B cell (primary cell): ENCODE results near the gene DMKN. TPM values are rescaled to one million over a fixed set of nuclear protein-coding genes. Genes with fewer than 3 reads are reported as not detected.

ENCODE experiments used
- ATAC-seq: fragments of 200-7000 bp; cut with Tn5 transposase; one replicate; pipeline ENCODE4 v1.10.0; 2021; ENCODE audit warnings: low read depth, mild to moderate bottlenecking, moderate number of reproducible peaks, moderate library complexity
- CTCF ChIA-PET: fragments of 350-600 bp; sonication (Branson Sonifier 250); formaldehyde crosslinking; loops from one replicate; lab custom pipeline; 2021; ENCODE audit warnings: antibody characterized with exemption, inconsistent platforms; lab: Charles Lee
- POLR2A ChIA-PET: fragments of 350-600 bp; sonication (Branson Sonifier 250); formaldehyde crosslinking; loops from one replicate; lab custom pipeline; 2021; ENCODE audit warnings: antibody characterized with exemption; lab: Charles Lee
- DNase-seq: peaks from one replicate; pipeline ENCODE4 v3.0.0; 2013
- H2AFZ ChIP-seq: 2 replicates; pipeline ENCODE4 v1.6.1; 2012; ENCODE audit warnings: mild to moderate bottlenecking, low read depth, low read length; ENCODE audit not compliant: insufficient read depth, poor library complexity, severe bottlenecking
- H3K27ac ChIP-seq, 2 donors: 1 replicate in 1 of 2; 2 replicates in 1 of 2; pipeline ENCODE4 v1.5.1; 2012 to 2013; ENCODE audit warnings: low read length in 2 of 2, mild to moderate bottlenecking in 2 of 2, moderate library complexity in 1 of 2
- H3K27me3 ChIP-seq, 4 experiments: fragments of 200-600 bp in 1 of 4; sonication (generic) in 1 of 4; replicated peaks in 1 of 4; 1 replicate in 2 of 4; 2 replicates in 2 of 4; pipeline versions ENCODE4 v1.6.1 to v1.7.0; 2013 to 2016; ENCODE audit warnings: low read length in 3 of 4, mild to moderate bottlenecking in 2 of 4, mixed read lengths in 1 of 4, moderate library complexity in 1 of 4; ENCODE audit not compliant: insufficient read depth in 4 of 4, control insufficient read depth in 3 of 4; ENCODE audit errors: control extremely low read depth in 1 of 4
- H3K36me3 ChIP-seq, 2 experiments: replicated peaks in 1 of 2; 1 replicate in 1 of 2; 2 replicates in 1 of 2; pipeline versions ENCODE4 v1.6.1 to v1.7.1; 2013; ENCODE audit warnings: low read length in 1 of 2; ENCODE audit not compliant: insufficient read depth in 2 of 2, control insufficient read depth in 1 of 2; ENCODE audit errors: control extremely low read depth in 1 of 2, extremely low read depth in 1 of 2
- H3K4me1 ChIP-seq, 2 donors: fragments of 200-600 bp in 1 of 2; sonication (generic) in 1 of 2; 1 replicate in 1 of 2; 2 replicates in 1 of 2; pipeline versions ENCODE4 v1.5.1 to v1.6.1; 2013 to 2017; ENCODE audit warnings: low read length in 2 of 2; ENCODE audit not compliant: control insufficient read depth in 2 of 2, insufficient read depth in 2 of 2
- H3K4me2 ChIP-seq: replicated peaks from 2 replicates; pipeline ENCODE3; 2012; ENCODE audit warnings: mild to moderate bottlenecking, low read depth, low read length; ENCODE audit not compliant: poor library complexity, severe bottlenecking
- H3K4me3 ChIP-seq, 5 experiments: fragments of 200-600 bp in 1 of 5; sonication (generic) in 1 of 5; 1 replicate in 3 of 5; 2 replicates in 2 of 5; pipeline versions ENCODE4 v1.5.1 to v1.7.0; 2011 to 2016; ENCODE audit warnings: low read length in 4 of 5, mild to moderate bottlenecking in 4 of 5, low read depth in 2 of 5, control low read depth in 1 of 5, moderate library complexity in 1 of 5; ENCODE audit not compliant: insufficient read depth in 1 of 5; ENCODE audit errors: control extremely low read depth in 1 of 5, extremely low read depth in 1 of 5
- H3K79me2 ChIP-seq: fragments of 200-600 bp; sonication (generic); one replicate; pipeline ENCODE4 v1.6.0; 2016; ENCODE audit warnings: low read length; ENCODE audit not compliant: control insufficient read depth, insufficient read depth
- H3K9ac ChIP-seq: fragments of 200-600 bp; sonication (generic); 2 replicates; pipeline ENCODE4 v1.6.1; 2017; ENCODE audit warnings: mild to moderate bottlenecking, low read length, moderate library complexity
- H3K9me3 ChIP-seq, 3 donors: one replicate each; pipeline versions ENCODE4 v1.6.1 to v1.7.1; 2013; ENCODE audit warnings: low read length in 2 of 3; ENCODE audit not compliant: control insufficient read depth in 2 of 3, insufficient read depth in 1 of 3; ENCODE audit errors: control extremely low read depth in 1 of 3
- H4K20me1 ChIP-seq: 2 replicates; pipeline ENCODE4 v1.6.0; 2012; ENCODE audit warnings: mild to moderate bottlenecking, low read length; ENCODE audit not compliant: insufficient read depth, control insufficient read depth, poor library complexity, severe bottlenecking
- H3K27ac Mint-ChIP-seq: one replicate; pipeline ENCODE4 v1.8.0; 2021; ENCODE audit warnings: mixed read lengths
- H3K27me3 Mint-ChIP-seq: one replicate; pipeline ENCODE4 v1.8.0; 2021; ENCODE audit warnings: mixed read lengths
- H3K4me1 Mint-ChIP-seq: one replicate; pipeline ENCODE4 v1.8.0; 2021; ENCODE audit warnings: mixed read lengths
- H3K4me3 Mint-ChIP-seq: one replicate; pipeline ENCODE4 v1.8.0; 2021; ENCODE audit warnings: mixed read lengths
- H3K9me3 Mint-ChIP-seq: one replicate; pipeline ENCODE4 v1.8.0; 2022; ENCODE audit warnings: mixed read lengths; ENCODE audit not compliant: insufficient read depth
- EZH2 ChIP-seq: IDR thresholded peaks from 2 replicates; pipeline ENCODE4 v1.6.1; 2012; ENCODE audit warnings: borderline replicate concordance, low read depth, mild to moderate bottlenecking, moderate library complexity, low read length; ENCODE audit not compliant: insufficient read depth, poor library complexity, severe bottlenecking
- WGBS: methylation state at CpG from one replicate; pipeline ENCODE4 v1.1.5; 2013; ENCODE audit warnings: missing lambda C conversion rate; ENCODE audit not compliant: insufficient coverage; 5-methylcytosine and 5-hydroxymethylcytosine counted together
- intact Hi-C: fragments of 100-400 bp; cut with micrococcal nuclease; formaldehyde crosslinking; loops from one replicate; pipeline ENCODE4 v1.10.0; 2022
- polyA plus RNA-seq: library from polyadenylated mRNA; depleted of rRNA; stranded (reverse); fragments of >200 nt; gene quantifications from 2 replicates; pipeline ENCODE4 v1.2.3, GENCODE V29; 2012
- total RNA-seq, 2 donors: library from RNA; stranded (reverse); fragments of 120-200 nt in 1 of 2; gene quantifications; 1 replicate in 1 of 2; 2 replicates in 1 of 2; pipeline versions ENCODE4 v1.2.3 to v1.2.4, GENCODE V29; 2013 to 2022
- TF ChIP-seq, protein P1 (sequence below): fragments of 200-600 bp; IDR thresholded peaks from one replicate; pipeline ENCODE4 v1.8.0; 2022; ENCODE audit warnings: antibody characterized with exemption, mild to moderate bottlenecking

Gene DMKN
- total and polyA plus RNA-seq, 2 donors (not counting 1 experiment from before 2014, with no cell fraction given), result 0.58 to 4.5 TPM

- H3K27me3 ChIP-seq, result peaks cover 0 to 13% (median 2%) of the 10 kb centered on the region in 4 experiments
- no peak for ATAC-seq
- intact Hi-C loops, result loop anchor here (10.0 kb wide), 1 partner anchor 353 kb away; the partner anchor contains the start of gene FXYD7
- H3K27ac Mint-ChIP-seq, result no peak overlapping the region
- H3K9ac ChIP-seq, result no peak overlapping the region
- DNase-seq, result no peak
- WGBS, result 100% methylated on average over 2 of the region's 3 CpGs
- no peaks in the 10 kb centered on the region for H3K36me3 ChIP-seq
- CTCF ChIA-PET, result interaction anchor here (1.1 to 4.2 kb wide), 4 partner anchors 12 to 256 kb away, joined by 3 to 76 read pairs (median 14); no protein-coding TSS in a partner anchor
- peaks cover 6 to 11% of the 10 kb centered on the region in 2 donors for H3K4me1 ChIP-seq
- no peaks in the 10 kb centered on the region for H3K9me3 Mint-ChIP-seq
- H3K9me3 ChIP-seq, result no peaks in the 10 kb centered on the region
- no peak overlapping the region for H2AFZ ChIP-seq
- no peak overlapping the region for H3K4me3 Mint-ChIP-seq
- no peaks in the 10 kb centered on the region for H3K79me2 ChIP-seq
- POLR2A ChIA-PET, result no interaction called here
- peaks cover 18% of the 10 kb centered on the region for H3K27me3 Mint-ChIP-seq
- H3K27ac ChIP-seq, result no peak overlapping the region
- H3K4me2 ChIP-seq, result no peak overlapping the region
- H4K20me1 ChIP-seq, result no peaks in the 10 kb centered on the region
- TF ChIP-seq, protein P1, sequence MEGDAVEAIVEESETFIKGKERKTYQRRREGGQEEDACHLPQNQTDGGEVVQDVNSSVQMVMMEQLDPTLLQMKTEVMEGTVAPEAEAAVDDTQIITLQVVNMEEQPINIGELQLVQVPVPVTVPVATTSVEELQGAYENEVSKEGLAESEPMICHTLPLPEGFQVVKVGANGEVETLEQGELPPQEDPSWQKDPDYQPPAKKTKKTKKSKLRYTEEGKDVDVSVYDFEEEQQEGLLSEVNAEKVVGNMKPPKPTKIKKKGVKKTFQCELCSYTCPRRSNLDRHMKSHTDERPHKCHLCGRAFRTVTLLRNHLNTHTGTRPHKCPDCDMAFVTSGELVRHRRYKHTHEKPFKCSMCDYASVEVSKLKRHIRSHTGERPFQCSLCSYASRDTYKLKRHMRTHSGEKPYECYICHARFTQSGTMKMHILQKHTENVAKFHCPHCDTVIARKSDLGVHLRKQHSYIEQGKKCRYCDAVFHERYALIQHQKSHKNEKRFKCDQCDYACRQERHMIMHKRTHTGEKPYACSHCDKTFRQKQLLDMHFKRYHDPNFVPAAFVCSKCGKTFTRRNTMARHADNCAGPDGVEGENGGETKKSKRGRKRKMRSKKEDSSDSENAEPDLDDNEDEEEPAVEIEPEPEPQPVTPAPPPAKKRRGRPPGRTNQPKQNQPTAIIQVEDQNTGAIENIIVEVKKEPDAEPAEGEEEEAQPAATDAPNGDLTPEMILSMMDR, result no peak
- TF ChIP-seq EZH2, result no peak
- H3K4me3 ChIP-seq, result no peak overlapping the region
- H3K4me1 Mint-ChIP-seq, result peaks cover 8% of the 10 kb centered on the region
Measured at GRCh38 chr19:35498220-35498619, 15.2 kb downstream of the DMKN start.

DNA sequence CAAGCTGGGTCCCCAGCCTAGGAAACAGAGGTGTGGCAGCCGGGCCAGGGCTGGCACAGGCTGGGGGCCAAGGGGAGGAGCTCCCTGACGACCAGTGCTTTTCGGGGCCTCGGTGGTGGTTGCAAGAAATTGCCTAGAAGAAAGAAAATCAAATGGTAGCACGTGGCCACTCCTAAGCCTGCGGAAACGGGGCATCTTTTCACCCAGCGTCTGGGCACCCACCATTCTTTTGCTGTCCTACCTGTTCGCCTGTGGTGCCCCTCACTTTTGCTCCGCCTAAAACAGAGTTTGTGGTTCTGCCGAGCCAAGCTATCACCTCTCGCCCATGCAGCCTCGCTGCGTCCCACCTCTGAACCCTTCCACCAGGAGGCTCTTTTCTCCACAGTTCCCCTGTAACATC lies 16.0 kb downstream of the DMKN start:
- no peak overlapping the region for H3K27ac Mint-ChIP-seq
- no peak overlapping the region for H3K4me3 Mint-ChIP-seq
- Histone ChIP-seq H3K4me1 (peaks cover 6 to 11% of the 10 kb centered on the region in 2 donors), H3K9ac (no peak overlapping the region), H4K20me1 (no peaks in the 10 kb centered on the region), H3K4me3 (no peak overlapping the region), H3K4me2 (no peak overlapping the region), H2AFZ (no peak overlapping the region), H3K27me3 (peaks cover 0 to 13% (median 2%) of the 10 kb centered on the region in 4 experiments), H3K27ac (no peak overlapping the region), H3K9me3 (no peaks in the 10 kb centered on the region), H3K36me3 (no peaks in the 10 kb centered on the region), H3K79me2 (no peaks in the 10 kb centered on the region)
- H3K27me3 Mint-ChIP-seq, result peaks cover 21% of the 10 kb centered on the region
- POLR2A ChIA-PET, result no interaction called here
- DNase-seq (no peak), ATAC-seq (no peak)
- intact Hi-C loops, result loop anchor here (10.0 kb wide), 1 partner anchor 353 kb away; the partner anchor contains the start of gene FXYD7
- no peaks in the 10 kb centered on the region for H3K9me3 Mint-ChIP-seq
- CTCF ChIA-PET, result interaction anchor here (0.6 to 4.2 kb wide), 8 partner anchors 13 to 431 kb away, joined by 3 to 76 read pairs (median 4); partner anchors contain the start of gene HAMP
- no peak for TF ChIP-seq EZH2
- TF ChIP-seq, protein P1, result no peak
- peaks cover 8% of the 10 kb centered on the region for H3K4me1 Mint-ChIP-seq
- WGBS, result 84% methylated on average over 14 of the region's 14 CpGs
